NCI-H82 treated with DMSO at 0.1 percent for 48 hours (cell line): ENCODE data around the gene SPACDR.

ENCODE experiments used
- DNase-seq: peaks from one replicate; lab custom pipeline; 2025; ENCODE audit not compliant: unreplicated experiment; lab: John Stamatoyannopoulos, UW

SPACDR gene

DNA sequence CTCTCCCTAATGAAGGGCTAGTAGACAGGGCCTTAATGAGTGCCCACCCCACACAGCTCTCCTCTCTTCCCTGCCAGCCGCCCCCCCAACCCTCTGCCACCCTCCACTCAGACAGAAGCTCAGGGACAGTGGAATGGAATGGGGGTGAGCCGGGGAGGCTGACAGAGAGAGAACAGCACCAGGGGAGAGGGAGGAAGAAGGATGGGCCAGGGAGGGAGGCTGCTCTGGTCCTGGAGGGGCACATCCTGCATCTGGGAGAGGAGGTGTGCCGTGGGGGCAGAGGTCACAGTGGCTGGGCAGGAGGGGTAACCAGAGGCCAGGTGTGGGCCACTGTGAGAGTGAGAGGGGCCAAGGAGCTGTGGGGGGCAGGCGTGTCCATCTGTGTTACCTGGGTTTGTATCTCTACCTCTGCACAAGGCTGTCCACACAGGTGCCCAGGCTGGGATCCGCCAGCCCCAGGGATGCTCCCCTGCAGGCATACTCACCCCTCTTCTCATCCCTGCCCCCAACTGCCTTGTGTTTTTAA is 22.1 kb upstream of the SPACDR start:
- DNase-seq, result no peak

DNA sequence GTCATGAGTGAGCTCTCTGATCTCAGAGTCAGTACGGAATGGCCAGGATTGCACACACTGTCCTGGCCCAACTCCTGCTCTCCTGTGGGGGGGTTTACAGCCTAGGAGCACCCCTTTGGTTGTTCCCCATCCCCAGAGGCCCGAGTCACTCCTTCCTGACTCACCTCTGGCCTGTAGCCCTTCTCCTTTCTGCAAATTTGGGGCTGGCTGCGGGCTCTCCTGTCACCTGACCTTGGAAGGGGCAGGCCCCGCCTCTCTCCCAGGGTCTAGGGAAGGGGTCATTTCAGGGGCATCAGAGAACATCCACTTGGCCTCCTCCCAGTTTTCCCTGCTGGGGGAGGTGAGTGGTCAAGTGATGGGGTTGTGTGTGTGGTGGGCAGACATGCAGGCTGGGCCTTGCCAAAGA is 21.4 kb upstream of the SPACDR start:
- no peak for DNase-seq

DNA sequence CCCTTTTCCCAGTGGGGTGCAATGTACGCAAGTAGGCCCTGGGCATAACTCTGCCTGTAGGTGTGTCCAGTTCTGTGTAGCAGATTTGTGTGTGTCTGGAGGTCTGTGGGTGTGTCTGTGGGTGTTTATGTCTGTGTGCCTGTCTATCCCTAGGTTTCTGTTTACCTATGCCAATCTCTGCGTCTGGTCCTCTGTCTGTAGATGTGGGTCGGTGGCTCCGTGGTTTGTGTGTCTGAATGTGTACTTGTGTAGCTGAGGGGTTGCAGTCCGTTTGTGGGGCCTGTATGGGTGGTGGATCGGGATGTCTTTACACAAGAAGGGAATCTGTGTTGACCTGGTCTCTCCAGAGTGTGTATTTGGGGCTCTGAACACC is 20.6 kb upstream of the SPACDR start:
- no peak for DNase-seq

DNA sequence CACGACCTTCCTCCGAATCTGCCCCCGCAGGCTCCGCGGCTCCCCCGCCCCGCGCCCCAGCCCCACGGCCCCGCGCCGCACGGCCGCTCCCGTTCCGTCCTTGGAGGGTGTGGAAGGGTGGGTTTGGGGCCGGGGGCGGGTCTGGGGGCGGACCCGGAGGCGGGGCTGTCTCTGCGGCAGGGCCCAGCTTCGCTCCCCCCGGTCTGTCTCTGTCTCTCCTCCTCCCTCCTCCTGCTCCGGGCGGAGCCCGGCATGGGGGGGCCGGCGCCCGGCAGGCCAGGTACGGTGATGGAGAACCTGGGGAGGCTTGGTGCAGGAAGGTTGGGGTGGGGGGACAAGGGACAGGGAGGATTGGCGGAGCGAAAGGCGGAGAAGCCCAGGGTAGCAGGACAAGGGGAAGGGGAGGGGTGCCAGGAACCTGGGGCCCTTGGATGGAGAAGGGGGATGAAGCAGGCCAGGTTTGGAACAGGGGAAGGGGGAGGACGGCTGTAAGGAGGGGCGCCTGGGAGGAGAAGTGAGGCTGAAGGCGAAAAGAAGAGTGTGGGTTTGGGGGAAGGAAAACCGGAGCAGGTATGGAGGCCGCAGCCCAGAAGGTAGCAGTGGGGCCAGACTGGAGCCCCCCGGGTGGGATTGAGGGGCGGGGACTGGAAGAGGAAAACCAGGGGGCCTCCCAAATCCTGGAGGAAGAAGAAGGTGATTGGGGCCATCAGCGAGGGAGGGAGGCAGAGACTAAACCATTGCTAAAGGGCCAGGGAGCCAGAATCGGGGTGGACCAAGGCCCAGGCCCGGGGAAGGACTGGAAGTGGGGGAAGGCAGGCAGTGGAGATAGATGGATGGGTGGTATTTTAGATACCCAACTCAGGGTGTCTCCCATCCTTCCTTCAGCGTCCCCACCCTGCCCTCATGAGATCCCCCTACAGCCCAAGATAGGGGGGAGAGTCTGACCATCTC is 19.9 kb upstream of the SPACDR start, which contains the start of gene NYAP1:
Gene NYAP1, plus strand, starts transcription at position 206 of the 951 bp plus-strand sequence. CDS start 1,385 bp downstream, outside the sequence.
- peak; percentile 9 for DNase-seq

DNA sequence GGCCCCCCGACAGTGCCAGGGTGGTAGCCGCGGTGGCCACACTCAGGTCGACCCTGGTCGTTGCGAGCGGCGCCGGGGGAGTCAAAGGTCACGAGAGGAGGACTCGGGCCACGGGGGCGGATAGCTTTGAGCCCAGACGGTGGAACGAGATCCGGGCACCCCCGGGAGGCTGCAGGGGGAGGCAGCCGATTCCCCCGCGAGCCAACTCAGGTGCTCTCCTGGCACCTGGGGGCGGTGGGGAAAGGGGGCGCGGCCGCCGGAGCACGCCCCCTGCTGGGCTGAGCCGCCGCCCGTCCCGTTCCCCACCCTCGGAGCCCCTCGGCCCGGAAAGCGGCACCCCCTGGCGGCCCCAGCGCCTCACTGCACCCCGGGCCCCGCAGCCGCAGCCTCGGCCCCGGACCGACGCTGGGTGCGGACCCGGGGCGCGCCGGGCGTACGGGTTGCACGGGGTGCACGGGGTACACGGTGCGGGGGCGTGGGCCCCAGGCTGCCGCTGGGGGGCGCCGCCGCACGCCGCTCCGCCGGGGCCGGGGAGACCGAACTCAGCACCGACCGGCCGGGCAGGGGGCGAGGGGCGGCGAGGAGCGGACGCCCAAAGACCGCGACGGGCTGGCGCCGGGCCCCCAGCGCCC is 19.1 kb upstream of the SPACDR start:
- no peak for DNase-seq

DNA sequence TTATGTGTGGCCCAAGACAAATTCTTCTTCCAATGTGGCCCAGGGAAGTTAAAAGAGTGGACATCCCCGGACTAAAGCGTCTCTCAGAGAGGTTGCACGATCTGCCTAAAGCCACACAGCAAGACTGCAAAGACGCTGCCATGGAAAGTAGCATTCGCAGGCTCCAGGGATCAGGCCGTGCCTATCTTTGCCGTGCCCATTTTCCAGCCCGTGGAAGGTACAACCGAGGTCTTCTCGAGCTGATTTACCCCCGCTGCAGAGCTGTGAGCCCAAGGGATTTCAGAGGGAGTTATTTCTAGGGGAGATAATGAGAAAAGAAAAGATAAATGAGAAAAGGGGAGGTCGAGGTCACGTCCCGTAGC is 18.6 kb upstream of the SPACDR start:
- no peak for DNase-seq

DNA sequence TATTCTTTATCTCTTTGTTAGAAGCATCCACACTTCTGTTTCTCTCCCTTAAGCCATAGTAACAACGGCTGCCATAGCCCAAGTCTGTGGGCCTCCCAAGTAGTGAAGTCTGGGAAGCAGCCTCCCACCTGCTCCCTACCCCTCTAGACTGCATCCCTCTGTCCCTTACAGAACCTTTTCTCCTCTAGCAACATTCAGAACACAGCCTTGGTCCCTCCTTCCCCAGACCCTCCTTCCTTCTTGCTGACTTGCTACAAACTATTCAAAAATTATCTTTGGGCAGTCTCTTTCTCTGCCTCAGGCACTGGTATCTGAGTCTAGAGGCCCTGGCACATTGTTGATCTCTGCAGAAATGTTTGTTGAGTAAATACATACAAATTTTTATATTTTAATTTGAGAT is 17.4 kb upstream of the SPACDR start:
- DNase-seq, result no peak

DNA sequence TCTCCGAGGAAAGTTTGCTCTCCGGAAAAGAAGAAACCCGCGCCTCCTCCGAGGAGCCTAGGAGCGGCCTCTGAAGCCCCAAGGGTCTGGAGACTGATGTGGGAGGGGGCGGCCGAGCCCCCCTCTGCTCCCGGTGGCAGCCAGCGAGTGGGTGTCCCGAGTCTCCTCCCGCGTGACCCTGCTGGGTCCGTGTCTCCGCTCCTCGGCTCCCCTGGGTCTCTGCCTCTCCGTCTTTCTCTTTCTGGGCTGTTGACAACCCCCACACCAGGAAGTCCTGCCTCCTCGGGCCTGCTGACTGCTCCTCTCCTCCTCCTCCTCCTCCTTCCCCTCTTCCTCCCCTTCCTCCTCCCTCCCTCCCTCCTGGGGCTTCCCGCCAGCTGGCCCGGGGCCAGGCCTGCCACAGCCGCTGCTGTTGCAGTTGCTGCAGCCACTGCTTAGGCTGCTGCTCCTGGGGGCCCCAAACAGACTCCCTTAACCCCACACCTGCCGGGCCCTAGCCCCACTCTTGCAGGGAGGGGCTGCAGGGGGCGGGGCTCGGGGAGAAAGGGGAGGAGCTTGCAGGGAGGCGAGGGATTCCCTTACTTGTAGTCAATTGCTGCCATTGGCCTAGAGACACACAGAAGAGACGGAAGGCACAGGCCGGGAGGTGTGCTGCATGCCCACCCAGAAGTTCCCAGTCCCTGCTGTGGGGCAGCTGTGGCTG is 15.0 kb upstream of the SPACDR start, which contains the start of gene TSC22D4:
Gene TSC22D4, minus strand, starts transcription at position 257 of the 703 bp plus-strand sequence. CDS start 1,176 bp downstream, outside the sequence.
- DNase-seq, result peak; percentile 88

DNA sequence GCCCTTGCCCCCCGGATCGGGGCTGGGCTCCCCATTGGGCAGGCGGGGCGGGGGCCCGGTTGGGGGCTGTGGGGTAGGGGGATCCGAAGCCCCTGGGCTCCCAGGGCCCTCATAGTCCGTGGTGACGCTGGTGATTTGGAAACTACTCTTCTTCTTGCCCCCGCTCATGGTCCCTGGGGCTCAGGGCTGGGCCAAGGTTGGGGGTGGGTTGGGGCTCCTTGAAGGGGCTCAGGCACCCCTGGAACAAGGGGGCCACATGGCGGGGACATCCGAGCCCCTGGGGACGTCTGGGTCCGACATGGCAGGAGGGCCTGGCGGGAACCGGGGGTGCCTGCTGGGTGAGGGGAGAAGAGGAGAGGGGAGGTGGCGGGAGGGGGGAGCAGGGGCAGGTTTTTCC is 13.8 kb upstream of the SPACDR start:
- DNase-seq, result no peak

DNA sequence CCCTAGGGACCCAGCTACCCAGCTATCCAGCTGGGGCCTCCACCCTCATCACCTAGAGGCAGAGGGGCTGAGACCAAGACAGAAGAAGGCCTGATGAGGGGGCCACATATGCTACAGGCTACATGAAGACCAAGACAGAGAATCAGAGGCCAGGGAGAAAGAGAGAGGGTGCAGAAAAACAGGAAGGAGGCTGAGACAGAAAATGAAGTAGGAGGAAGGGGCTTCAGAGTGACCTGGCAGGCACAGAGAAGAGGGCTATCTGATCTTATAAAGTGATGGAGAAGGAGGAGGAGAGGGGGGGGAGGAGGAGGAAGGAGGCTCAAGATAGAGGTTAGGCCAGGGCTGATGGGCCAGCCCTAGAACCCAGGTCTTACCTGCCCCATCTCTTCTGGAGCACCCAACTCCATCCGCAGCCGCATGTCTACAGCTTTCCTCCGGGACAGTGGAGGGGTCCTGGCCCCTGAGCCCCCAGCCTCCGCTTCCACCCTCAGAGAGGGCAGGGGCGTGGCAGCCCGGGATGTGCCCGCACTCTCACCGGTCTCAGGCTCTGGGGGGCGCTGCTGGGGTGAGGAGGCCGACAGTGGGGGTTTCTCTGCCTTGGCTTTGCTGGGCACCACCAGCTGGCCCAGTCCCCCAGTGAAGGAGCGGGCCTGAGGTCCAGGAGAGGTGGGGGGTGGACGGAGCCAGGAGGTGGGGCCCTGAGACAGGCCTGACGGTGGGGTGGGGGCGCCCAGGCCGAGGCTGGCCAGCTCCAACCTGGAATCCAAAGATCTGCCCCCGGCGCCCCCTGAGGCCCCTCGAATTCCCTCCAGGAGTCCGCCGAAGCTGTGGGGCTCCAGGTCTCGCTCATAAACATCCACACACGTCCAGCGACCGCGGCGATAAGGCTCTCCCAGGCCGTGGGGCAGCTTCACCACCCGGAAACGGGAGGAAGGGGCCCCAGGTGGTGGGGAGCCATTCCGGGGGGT is 13.1 kb upstream of the SPACDR start:
- DNase-seq, result no peak

DNA sequence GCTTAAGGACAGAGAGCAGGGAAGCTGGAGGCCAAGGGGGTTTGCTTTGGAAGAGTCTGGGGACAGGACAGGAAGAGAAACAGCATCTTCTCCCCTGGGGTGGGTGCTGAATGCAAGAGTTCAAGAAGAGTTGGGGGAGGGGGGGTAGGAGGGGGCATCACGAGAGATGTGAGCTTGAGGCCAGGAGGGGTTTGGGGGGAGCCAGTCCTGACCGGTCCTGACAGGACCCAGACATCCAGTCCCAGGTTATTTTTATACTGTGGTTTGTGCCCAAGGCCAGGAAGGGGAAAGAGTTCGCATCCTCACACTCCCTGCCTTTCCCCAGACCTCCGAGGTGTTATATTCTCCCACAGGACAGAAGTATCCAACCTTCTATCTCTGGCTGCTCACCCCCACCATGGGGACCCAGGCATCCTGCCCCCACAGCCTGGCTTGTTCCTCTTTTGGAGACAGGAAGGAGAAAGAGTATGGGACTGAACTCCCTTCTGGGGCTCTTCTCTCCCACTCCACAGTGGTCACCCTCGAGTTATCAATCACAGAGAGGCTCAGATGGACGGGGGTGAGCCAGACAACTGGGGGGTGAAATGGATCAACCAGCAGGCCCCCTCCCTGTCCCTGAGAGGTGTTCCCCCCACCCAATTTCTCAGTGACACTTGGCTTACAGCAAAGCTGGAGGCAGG is 12.2 kb upstream of the SPACDR start:
- no peak for DNase-seq

DNA sequence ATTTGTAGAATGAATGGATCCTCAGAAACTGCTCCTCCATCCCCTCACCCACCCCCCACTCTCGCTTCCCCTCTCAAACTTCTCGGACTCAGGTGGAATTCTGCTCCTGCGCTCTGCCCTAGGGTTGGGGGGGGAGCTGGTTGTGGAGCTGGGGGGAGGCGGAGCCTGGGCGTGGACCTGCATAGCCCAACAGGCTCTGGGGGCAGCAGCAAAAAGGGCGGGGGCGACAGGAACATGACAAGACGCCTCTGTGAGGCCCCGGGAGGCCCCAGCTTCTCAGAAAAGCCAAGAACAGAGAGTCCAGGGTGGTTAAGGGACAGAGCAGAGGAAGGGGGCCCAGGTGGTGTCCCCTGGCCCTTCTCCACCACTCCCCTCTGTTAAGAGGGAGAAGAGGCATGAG is 11.5 kb upstream of the SPACDR start:
- no peak for DNase-seq

DNA sequence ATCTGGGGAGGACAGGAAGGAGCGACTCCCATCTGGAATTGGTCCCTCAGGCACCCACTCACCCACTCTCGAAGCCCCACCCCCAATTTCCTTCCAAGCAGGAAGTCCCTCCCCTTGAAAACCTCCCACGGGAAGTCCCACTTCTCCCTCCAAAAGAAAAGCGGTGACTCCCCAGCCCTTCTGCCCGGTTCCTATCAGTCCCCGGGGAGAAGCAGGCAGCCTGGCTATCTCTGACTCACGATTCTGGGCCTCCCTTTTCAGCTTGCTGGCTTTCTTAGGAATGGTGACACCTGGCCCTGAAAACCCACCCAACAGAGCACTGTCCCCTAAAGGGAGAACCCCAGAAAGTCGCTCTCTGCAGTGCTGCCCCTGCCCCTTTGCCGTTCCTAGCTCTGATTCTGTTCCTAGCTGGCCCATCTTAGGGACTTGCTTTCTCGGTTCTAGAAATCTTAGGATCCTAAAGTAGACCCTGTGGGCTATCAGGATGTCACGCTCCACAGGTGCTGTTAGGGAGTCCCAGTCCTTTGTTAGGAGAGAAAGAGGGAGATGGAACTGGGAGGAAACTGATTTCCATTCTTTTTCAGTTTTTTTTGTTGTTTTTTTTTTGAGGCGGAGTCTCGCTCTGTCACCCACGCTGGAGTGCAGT is 8.9 kb upstream of the SPACDR start:
- DNase-seq, result no peak

DNA sequence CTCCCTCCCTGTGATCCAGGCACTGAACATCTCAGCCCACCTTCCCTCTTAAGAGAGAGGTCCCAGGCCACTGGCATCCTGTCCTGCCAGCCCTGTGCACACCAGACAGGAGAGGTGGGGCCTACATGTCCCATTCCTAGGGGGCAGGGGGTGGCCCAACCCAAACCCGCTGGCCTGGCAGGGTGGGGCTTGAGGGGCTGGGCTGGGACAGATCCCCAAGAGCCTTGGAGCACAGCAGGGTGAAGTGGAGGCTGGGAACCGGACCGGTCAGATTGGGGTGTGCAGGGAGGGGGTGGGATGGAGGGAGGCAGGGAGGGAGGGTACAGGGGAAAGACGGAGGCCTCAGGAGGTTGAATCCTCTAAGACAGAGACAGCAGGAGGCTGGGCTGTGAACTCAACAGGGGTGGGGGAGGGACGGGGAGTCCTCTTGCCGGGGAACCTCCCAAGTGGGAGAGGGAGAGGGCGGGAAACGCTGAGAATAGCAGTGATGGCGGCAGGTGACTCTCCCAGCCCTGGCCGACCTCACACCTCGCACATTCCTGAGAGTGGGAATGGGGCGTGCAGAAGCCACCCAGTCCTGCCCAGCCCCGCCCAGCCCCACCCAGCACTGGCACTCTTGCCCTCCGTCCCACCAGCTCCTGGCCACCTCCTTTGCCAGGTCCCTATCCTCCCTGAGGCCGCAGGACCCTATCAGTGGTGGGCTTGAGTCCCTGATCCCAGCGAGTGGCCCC is 8.2 kb upstream of the SPACDR start:
- no peak for DNase-seq

DNA sequence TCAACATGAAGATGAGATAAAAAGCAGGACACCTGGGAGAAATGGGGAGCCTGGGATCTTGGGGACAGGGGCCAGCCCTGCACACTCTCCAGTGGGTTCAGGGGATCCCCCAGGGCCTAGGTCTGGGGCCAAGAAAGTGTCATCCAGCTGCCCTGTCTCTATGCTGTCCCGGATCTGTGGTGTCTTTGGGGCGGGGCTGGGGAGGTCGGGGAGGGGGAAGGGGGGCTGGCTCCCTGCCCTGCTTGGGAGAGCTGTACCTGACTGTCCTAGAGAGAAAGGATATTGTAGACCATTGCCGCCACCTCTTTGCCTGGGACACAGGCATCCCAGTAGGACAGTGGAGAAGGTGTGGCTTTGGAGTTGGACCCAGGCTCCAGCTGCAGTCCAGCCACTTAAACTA is 7.0 kb upstream of the SPACDR start:
- DNase-seq, result no peak

DNA sequence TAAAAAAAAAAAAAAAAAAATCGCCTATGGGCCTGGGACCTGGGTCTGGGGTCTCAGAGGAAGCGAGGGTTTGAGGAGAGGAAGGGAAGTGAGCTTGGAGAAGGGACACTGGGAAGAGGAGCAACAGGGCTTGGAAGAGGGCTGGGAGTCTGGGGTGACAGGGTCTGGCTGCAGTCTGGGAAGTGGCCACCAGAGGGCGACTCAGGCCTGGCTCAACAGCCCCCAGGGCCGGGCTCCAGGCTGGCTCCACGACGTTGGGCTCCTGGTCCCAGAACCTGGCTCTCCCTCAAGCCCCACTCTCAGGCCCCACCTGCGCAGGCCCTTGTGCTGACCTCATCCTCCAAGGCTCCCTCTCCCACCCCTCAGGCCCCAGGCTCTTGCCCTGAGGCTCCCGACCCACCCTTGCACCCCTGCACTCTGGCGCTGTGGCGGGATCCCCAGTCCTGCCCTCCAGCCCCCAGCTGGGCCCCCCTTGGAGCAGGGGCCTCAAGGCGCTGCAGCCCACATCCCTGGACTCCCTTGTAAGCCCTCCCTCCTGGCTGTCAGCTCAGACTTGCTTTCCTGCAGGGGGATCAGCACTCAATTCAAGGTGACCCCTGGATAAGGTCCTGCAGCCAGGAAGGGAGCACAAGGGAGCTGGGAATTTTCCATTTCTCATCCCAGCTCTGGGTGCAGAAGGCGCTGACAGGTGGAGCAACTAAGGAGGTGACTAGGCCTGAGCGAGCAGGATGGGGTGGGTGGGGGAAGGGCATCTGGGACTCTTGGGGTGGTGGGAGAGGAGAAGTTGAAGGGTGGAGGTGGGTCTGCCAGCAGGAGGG is 5.4 kb upstream of the SPACDR start:
- peak; percentile 31 for DNase-seq

DNA sequence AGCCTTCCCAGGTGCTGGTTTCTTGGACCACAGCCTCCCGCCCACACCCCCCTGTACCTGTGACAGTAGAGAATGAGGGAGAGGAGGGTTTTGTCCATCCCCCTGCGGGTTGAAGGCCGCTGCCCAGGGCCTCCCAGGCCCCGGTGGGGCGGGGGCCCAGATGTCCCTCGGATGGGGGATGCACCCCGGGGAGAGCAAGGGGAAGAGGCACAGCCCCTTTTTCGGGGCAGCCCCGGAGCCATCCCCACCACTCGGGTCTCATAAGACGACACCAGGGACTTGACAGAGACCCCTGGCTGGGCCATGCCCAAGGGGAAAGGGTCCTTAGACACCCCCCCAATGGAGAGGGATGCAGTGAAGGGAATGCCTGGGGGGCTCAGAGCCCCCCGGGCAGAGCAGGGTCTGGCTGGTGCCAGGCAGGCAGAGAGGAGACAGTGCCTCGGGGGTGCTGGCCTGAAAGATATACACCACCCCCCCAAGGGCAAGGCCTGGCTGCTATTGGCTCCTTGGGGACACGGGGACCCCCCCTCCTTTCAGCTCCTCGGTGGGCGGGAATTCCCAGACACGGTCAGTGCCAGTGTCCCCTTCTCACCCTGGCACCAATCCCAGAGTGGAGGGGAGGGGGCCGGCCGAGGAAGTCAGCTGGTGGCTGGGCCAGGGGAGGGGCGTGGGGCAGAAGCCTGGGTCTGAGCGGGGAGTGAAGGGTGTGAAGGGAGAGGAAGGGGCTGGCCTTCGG is 3.7 kb upstream of the SPACDR start:
- DNase-seq, result no peak
